ENCODE results near the gene RFT1. TPM values are rescaled to one million over a fixed set of nuclear protein-coding genes. Genes with fewer than 3 reads are reported as not detected.

The RFT1 gene
- total and polyA plus RNA-seq, 7 experiments from 2014 or later, result 16.0 to 32.0 (median 24.1) TPM

DNA sequence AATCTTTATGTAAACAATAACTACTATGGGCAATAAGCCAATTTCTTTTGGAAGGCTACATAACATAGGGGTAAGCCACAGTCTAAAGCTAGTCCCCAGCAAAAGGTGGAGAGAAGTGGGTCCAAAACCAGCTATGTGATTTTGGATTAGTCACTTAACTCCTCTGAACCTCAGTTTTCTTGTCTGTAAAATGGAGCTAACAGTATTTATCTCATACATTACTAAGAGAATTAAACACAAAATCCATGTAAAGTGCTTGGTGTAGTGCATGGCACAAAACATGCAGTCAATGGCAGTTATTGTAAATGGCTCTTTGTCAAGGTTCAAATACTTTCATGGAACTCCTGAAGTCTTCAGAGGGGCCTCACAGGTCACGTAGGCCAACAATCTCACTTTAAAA lies 13.3 kb downstream of the RFT1 start:
- Mint-ChIP-seq H3K36me3 (peaks cover 11 to 30% (median 15%) of the 10 kb centered on the region in 5 donors), H3K9me3 (no peaks in the 10 kb centered on the region), H3K27me3 (no peaks in the 10 kb centered on the region), H3K4me1 (peaks cover 0 to 14% (median 0%) of the 10 kb centered on the region in 7 donors), H3K4me3 (no peak overlapping the region), H3K27ac (peak overlapping the region in 1 of 9 donors; percentile 41)
- intact Hi-C loops (cut with micrococcal nuclease), result no loop called here
- H3K4me1 ChIP-seq (ENCODE audit: control insufficient read depth in 2 of 2, insufficient read depth in 2 of 2, low read length in 2 of 2), result no peaks in the 10 kb centered on the region
- no peak overlapping the region for H3K27ac ChIP-seq (ENCODE audit: low read depth, low read length)
- no peaks in the 10 kb centered on the region for H3K9me3 ChIP-seq (ENCODE audit: control insufficient read depth in 2 of 3, low read length in 3 of 3)
- POLR2A ChIA-PET, result no interaction called here
- DNase-seq (no peak), ATAC-seq (no peak)
- CTCF ChIA-PET, result interaction anchor here (1.1 to 7.4 kb wide), 4 partner anchors 17 to 103 kb away, joined by 3 to 70 read pairs (median 9); no protein-coding TSS in a partner anchor
- no peak overlapping the region for H3K4me3 ChIP-seq (ENCODE audit: low read length)
- no peaks in the 10 kb centered on the region for H3K27me3 ChIP-seq (ENCODE audit: control insufficient read depth in 2 of 2, insufficient read depth in 2 of 2, low read length in 2 of 2)
- peaks cover 12 to 73% (median 21%) of the 10 kb centered on the region in 3 experiments for H3K36me3 ChIP-seq (ENCODE audit: control insufficient read depth in 2 of 3, insufficient read depth in 3 of 3, low read length in 3 of 3)

DNA sequence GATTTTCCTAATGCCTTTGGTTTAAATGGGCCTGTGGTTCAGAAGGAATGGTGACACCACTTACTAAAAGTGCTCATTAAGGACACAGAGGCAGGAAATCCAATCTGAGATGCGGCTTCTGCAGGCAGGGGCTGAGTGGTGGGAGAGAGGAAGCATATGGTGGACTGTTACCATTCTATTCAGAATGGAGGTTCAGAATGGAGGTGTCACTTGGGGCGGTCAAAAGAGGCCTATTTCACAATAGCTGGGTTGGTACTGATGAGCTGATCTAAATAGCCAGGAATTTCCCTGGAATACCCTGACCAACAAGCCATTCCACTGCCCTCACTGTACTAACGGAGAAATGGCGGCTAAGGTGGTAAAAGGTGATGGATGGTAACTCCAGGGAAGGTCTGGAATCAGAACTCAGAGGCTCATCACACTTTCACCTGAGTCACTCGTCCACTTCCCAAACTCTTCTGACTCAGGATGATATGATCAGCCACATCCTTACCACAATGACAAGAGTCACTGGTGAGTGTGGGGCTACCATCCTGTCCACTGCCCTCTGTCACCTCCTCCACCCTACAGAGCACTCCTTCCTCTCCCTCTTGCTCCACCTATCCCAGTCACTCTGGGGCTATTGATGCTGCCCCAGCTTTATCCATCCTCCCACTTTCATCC lies 15.7 kb downstream of the RFT1 start:
- H3K4me1 Mint-ChIP-seq, result peaks cover 7 to 19% (median 12%) of the 10 kb centered on the region in 7 donors
- Histone ChIP-seq H3K36me3 (ENCODE audit: control insufficient read depth in 2 of 3, insufficient read depth in 3 of 3, low read length in 3 of 3) (peaks cover 16 to 63% (median 20%) of the 10 kb centered on the region in 3 experiments), H3K9me3 (ENCODE audit: control insufficient read depth in 2 of 3, low read length in 3 of 3) (no peaks in the 10 kb centered on the region), H3K27ac (ENCODE audit: low read depth, low read length) (no peak overlapping the region), H3K4me1 (ENCODE audit: control insufficient read depth in 2 of 2, insufficient read depth in 2 of 2, low read length in 2 of 2) (peaks cover 0 to 6% of the 10 kb centered on the region in 2 donors), H3K27me3 (ENCODE audit: control insufficient read depth in 2 of 2, insufficient read depth in 2 of 2, low read length in 2 of 2) (no peaks in the 10 kb centered on the region), H3K4me3 (ENCODE audit: low read length) (no peak overlapping the region)
- peaks cover 10 to 26% (median 15%) of the 10 kb centered on the region in 5 donors for H3K36me3 Mint-ChIP-seq
- no peak overlapping the region for H3K27ac Mint-ChIP-seq
- H3K4me3 Mint-ChIP-seq, result no peak overlapping the region
- H3K9me3 Mint-ChIP-seq, result no peaks in the 10 kb centered on the region
- intact Hi-C loops (cut with micrococcal nuclease), result loop anchor here (1.0 to 5.0 kb wide), 10 partner anchors 20 to 596 kb away; partner anchors contain the start of genes PRKCD (in 2 of the 2) and TKT (in 1 of the 2)
- H3K27me3 Mint-ChIP-seq, result no peaks in the 10 kb centered on the region
- CTCF ChIA-PET, result interaction anchor here (0.5 to 7.4 kb wide), 12 partner anchors 10 to 595 kb away, joined by 3 to 70 read pairs (median 4); no protein-coding TSS in a partner anchor
- POLR2A ChIA-PET, result interaction anchor here (1.0 to 1.7 kb wide), 3 partner anchors 20 to 82 kb away, joined by 3 to 4 read pairs (median 3); no protein-coding TSS in a partner anchor
- DNase-seq (no peak), ATAC-seq (peak; percentile 79)

DNA sequence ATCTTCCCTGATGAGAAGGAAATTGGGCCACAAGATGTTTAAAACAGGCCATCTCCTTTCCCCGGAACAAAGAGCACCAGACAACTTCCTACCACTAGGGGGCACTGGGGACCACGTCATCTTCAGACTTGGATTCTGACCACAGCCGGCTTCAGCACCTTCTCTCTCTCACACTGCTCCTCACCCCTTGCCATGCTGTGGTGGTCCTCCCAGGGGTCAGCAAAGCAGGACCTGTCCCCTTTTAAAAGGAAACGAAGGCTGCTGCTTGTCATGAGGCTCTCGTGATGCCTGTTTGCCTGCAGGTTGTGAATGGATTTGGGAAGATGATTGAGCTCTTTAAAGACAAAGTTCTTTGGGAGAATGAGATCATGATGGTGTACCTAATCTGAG lies 16.2 kb downstream of the RFT1 start:
- ChIA-PET POLR2A (interaction anchor here (1.5 to 1.7 kb wide), 2 partner anchors 20 to 82 kb away, joined by 3 to 4 read pairs; no protein-coding TSS in a partner anchor), CTCF (interaction anchor here (0.7 to 7.4 kb wide), 9 partner anchors 11 to 596 kb away, joined by 3 to 70 read pairs (median 4); no protein-coding TSS in a partner anchor)
- H3K27me3 Mint-ChIP-seq, result no peaks in the 10 kb centered on the region
- Histone ChIP-seq H3K9me3 (ENCODE audit: control insufficient read depth in 2 of 3, low read length in 3 of 3) (no peaks in the 10 kb centered on the region), H3K4me3 (ENCODE audit: low read length) (no peak overlapping the region), H3K27me3 (ENCODE audit: control insufficient read depth in 2 of 2, insufficient read depth in 2 of 2, low read length in 2 of 2) (no peaks in the 10 kb centered on the region), H3K36me3 (ENCODE audit: control insufficient read depth in 2 of 3, insufficient read depth in 3 of 3, low read length in 3 of 3) (peaks cover 12 to 63% (median 16%) of the 10 kb centered on the region in 3 experiments), H3K4me1 (ENCODE audit: control insufficient read depth in 2 of 2, insufficient read depth in 2 of 2, low read length in 2 of 2) (peaks cover 0 to 8% of the 10 kb centered on the region in 2 donors), H3K27ac (ENCODE audit: low read depth, low read length) (no peak overlapping the region)
- no peak overlapping the region for H3K4me3 Mint-ChIP-seq
- ATAC-seq (peak; percentile 83), DNase-seq (peak; percentile 53 to 86 (median 77))
- peaks cover 10 to 23% (median 17%) of the 10 kb centered on the region in 7 donors for H3K4me1 Mint-ChIP-seq
- peaks cover 0 to 2% (median 0%) of the 10 kb centered on the region in 11 donors for H3K9me3 Mint-ChIP-seq
- H3K27ac Mint-ChIP-seq, result no peak overlapping the region
- intact Hi-C loops (cut with micrococcal nuclease), result loop anchor here (1.0 to 5.0 kb wide), 10 partner anchors 20 to 596 kb away; partner anchors contain the start of genes PRKCD (in 2 of the 2) and TKT (in 1 of the 2)
- H3K36me3 Mint-ChIP-seq, result peaks cover 10 to 28% (median 18%) of the 10 kb centered on the region in 5 donors

DNA sequence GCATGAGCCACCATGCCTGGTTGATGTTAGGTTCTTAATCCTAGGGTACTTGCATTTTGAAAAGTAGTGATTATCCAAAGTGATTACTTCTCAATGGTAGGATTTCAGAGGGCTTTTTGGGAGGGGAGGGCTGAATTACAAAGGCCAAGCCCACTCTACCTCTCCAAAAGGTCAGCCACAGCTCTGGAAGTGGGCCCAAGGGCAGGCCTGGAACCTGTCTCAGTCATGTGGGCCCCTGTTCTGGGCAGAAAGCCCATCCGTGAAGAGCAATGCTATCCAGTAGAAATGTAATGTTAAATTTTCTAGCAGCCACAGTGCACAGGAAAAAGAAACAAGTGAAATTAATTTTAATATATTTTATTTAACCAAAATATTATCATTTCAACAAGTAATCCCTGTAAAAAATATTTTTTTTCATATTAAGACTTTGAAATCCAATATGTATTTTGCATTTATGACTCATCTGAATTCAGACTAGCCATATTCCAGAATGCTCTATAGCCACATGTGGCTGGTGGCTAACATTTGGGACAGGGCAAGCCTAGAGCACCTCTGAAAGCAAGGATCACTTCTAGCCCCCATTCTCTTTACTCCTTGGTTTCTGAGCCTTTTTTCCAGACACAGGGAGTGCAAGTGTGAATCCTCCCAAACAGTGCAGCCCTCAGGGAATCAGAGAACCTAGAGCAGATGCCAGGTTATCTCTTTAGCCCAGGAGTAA lies 16.8 kb downstream of the RFT1 start:
- peaks cover 10 to 61% (median 14%) of the 10 kb centered on the region in 3 experiments for H3K36me3 ChIP-seq (ENCODE audit: control insufficient read depth in 2 of 3, insufficient read depth in 3 of 3, low read length in 3 of 3)
- intact Hi-C loops (cut with micrococcal nuclease), result loop anchor here (1.0 to 5.0 kb wide), 10 partner anchors 21 to 597 kb away; partner anchors contain the start of genes PRKCD (in 2 of the 2) and TKT (in 1 of the 2)

DNA sequence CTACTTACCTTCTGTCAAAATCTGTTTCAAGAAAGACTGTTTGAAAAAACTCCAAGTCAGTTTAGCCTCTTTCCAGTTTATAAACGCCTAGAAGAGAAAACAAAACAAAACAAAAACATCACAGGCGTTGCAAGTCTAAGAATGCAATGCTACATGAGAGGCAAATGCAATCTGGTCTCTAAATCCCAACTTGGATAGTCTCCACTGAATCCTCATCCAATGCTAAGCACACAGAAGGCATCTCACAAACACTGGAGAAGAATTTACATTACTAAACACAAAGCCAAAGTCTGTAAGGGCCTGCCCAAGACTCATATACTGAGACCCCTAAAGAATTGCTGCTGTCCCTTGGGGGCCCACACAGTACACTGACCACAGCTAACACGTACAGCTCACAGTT lies 18.4 kb downstream of the RFT1 start:
- Histone ChIP-seq H3K4me3 (ENCODE audit: low read length) (no peak overlapping the region), H3K27ac (ENCODE audit: low read depth, low read length) (no peak overlapping the region), H3K27me3 (ENCODE audit: control insufficient read depth in 2 of 2, insufficient read depth in 2 of 2, low read length in 2 of 2) (no peaks in the 10 kb centered on the region), H3K36me3 (ENCODE audit: control insufficient read depth in 2 of 3, insufficient read depth in 3 of 3, low read length in 3 of 3) (peaks cover 6 to 49% (median 8%) of the 10 kb centered on the region in 3 experiments), H3K9me3 (ENCODE audit: control insufficient read depth in 2 of 3, low read length in 3 of 3) (no peaks in the 10 kb centered on the region), H3K4me1 (ENCODE audit: control insufficient read depth in 2 of 2, insufficient read depth in 2 of 2, low read length in 2 of 2) (peaks cover 0 to 8% of the 10 kb centered on the region in 2 donors)
- intact Hi-C loops (cut with micrococcal nuclease), result loop anchor here in 1 of 2 donors (5.0 kb wide), 3 partner anchors 50 to 260 kb away; partner anchors contain the start of genes PRKCD and TKT
- Mint-ChIP-seq H3K36me3 (peaks cover 4 to 18% (median 10%) of the 10 kb centered on the region in 5 donors), H3K27me3 (no peaks in the 10 kb centered on the region), H3K27ac (peak overlapping the region in 1 of 9 donors; percentile 47), H3K4me3 (no peak overlapping the region), H3K9me3 (peaks cover 0 to 3% (median 0%) of the 10 kb centered on the region in 11 donors), H3K4me1 (peaks cover 12 to 32% (median 19%) of the 10 kb centered on the region in 7 donors)
- POLR2A ChIA-PET, result no interaction called here
- ATAC-seq, result no peak
- no peak for DNase-seq
- CTCF ChIA-PET, result interaction anchor here (0.6 to 7.4 kb wide), 5 partner anchors 37 to 570 kb away, joined by 3 to 70 read pairs (median 4); no protein-coding TSS in a partner anchor

More for the DNA sequence above, 16.8 kb downstream of the RFT1 start:
- H3K9me3 Mint-ChIP-seq, result peaks cover 0 to 3% (median 0%) of the 10 kb centered on the region in 11 donors
- CTCF ChIA-PET, result interaction anchor here (1.0 to 7.4 kb wide), 7 partner anchors 15 to 597 kb away, joined by 3 to 70 read pairs (median 5); no protein-coding TSS in a partner anchor
- no peak overlapping the region for H3K27ac Mint-ChIP-seq
- no peak for ATAC-seq
- Histone ChIP-seq H3K27ac (ENCODE audit: low read depth, low read length) (no peak overlapping the region), H3K27me3 (ENCODE audit: control insufficient read depth in 2 of 2, insufficient read depth in 2 of 2, low read length in 2 of 2) (no peaks in the 10 kb centered on the region), H3K9me3 (ENCODE audit: control insufficient read depth in 2 of 3, low read length in 3 of 3) (no peaks in the 10 kb centered on the region), H3K4me3 (ENCODE audit: low read length) (no peak overlapping the region), H3K4me1 (ENCODE audit: control insufficient read depth in 2 of 2, insufficient read depth in 2 of 2, low read length in 2 of 2) (peaks cover 0 to 8% of the 10 kb centered on the region in 2 donors)
- POLR2A ChIA-PET, result interaction anchor here (1.5 to 1.7 kb wide), 2 partner anchors 21 to 83 kb away, joined by 3 to 4 read pairs; no protein-coding TSS in a partner anchor
- no peak overlapping the region for H3K4me3 Mint-ChIP-seq
- peaks cover 10 to 24% (median 17%) of the 10 kb centered on the region in 5 donors for H3K36me3 Mint-ChIP-seq
- H3K4me1 Mint-ChIP-seq, result peaks cover 12 to 27% (median 22%) of the 10 kb centered on the region in 7 donors
- H3K27me3 Mint-ChIP-seq, result no peaks in the 10 kb centered on the region
- no peak for DNase-seq
